Upper lobe of left lung (tissue), 6 donors: ENCODE data around the gene SPATA6L. TPM values are rescaled to one million over a fixed set of nuclear protein-coding genes. Genes with fewer than 3 reads are reported as not detected.
A peak's percentile ranks its signal among the peaks of the same experiment; 100 is the strongest.

Experiments
- ATAC-seq, 2 donors: fragments of 200-7000 bp; cut with Tn5 transposase; one replicate each; pipeline ENCODE4 v1.9.1; 2022; ENCODE audit warnings: mild to moderate bottlenecking in 2 of 2, moderate library complexity in 2 of 2; ENCODE audit not compliant: low FRiP score in 2 of 2
- DNase-seq, 2 donors: peaks; one replicate each; pipeline ENCODE4 v3.0.0-alpha.2; 2019 to 2020
- H3K27ac ChIP-seq, 4 donors: fragments of 200-600 bp; sonication (generic); one replicate each; pipeline ENCODE4 v1.5.1; 2016 to 2019
- H3K27me3 ChIP-seq, 4 donors: fragments of 200-600 bp; sonication (generic); one replicate each; pipeline ENCODE4 v1.5.1; 2017 to 2019
- H3K36me3 ChIP-seq, 4 donors: fragments of 200-600 bp; sonication (generic); one replicate each; pipeline ENCODE4 v1.5.1; 2016 to 2019
- H3K4me1 ChIP-seq, 4 donors: fragments of 200-600 bp; sonication (generic); one replicate each; pipeline ENCODE4 v1.5.1; 2018 to 2019
- H3K4me3 ChIP-seq, 4 donors: fragments of 200-600 bp; sonication (generic); one replicate each; pipeline ENCODE4 v1.5.1; 2017 to 2019; ENCODE audit warnings: mild to moderate bottlenecking in 2 of 4, moderate library complexity in 1 of 4
- H3K9me3 ChIP-seq, 4 donors: fragments of 200-600 bp; sonication (generic); one replicate each; pipeline ENCODE4 v1.5.1; 2018 to 2019
- CTCF ChIP-seq, 6 experiments: fragments of 450-650 bp in 4 of 6; fragments of 200-600 bp in 2 of 6; sonication (generic) in 2 of 6; IDR thresholded peaks; one replicate each; pipeline ENCODE4 v1.5.1; 2016 to 2019; ENCODE audit warnings: antibody characterized with exemption in 6 of 6
- EP300 ChIP-seq, 4 donors: sonication (generic); formaldehyde crosslinking; IDR thresholded peaks; one replicate each; pipeline ENCODE4 v1.5.1; 2017; ENCODE audit warnings: antibody characterized with exemption in 4 of 4, control low read depth in 2 of 4
- POLR2A ChIP-seq, 4 donors: fragments of 450-650 bp; IDR thresholded peaks; one replicate each; pipeline ENCODE4 v1.5.1; 2016 to 2017; ENCODE audit warnings: antibody characterized with exemption in 4 of 4, mild to moderate bottlenecking in 2 of 4
- POLR2AphosphoS5 ChIP-seq, 2 donors: sonication (generic); formaldehyde crosslinking; IDR thresholded peaks; one replicate each; pipeline ENCODE4 v1.5.1; 2017; ENCODE audit warnings: antibody characterized with exemption in 2 of 2
- WGBS, 2 donors: methylation state at CpG; one replicate each; pipeline ENCODE4 v1.1.5; 2017 to 2018; 5-methylcytosine and 5-hydroxymethylcytosine counted together
- total RNA-seq, 6 donors: library from RNA; depleted of rRNA in 4 of 6; stranded (reverse); fragments of >200 nt in 4 of 6; gene quantifications; one replicate each; pipeline versions ENCODE4 v1.1.0 to v1.2.1, GENCODE V29; 2016 to 2021
- donor health status: DM: no; HTN: no; CAD: no; lungs with moderate emphysema.
- donor health status: DM: no; HTN: yes; CAD: no; lungs with severe emphysema.

Gene SPATA6L
- total RNA-seq, 6 donors from 2014 or later: 7.4 to 38.4 (median 13.8) TPM

- Histone ChIP-seq H3K9me3 (no peaks in the 10 kb centered on the region), H3K36me3 (no peaks in the 10 kb centered on the region), H3K4me3 (no peak overlapping the region), H3K27me3 (no peaks in the 10 kb centered on the region), H3K4me1 (peaks cover 9 to 20% (median 18%) of the 10 kb centered on the region in 4 donors), H3K27ac (no peak overlapping the region)
- ATAC-seq (no peak), DNase-seq (no peak)
- 92 to 95% methylated on average over 4 of the region's 4 CpGs for WGBS, 2 donors
- TF ChIP-seq CTCF (IDR thresholded peaks at IDR 0.05) (no peak), EP300 (IDR thresholded peaks at IDR 0.05) (no peak), POLR2AphosphoS5 (IDR thresholded peaks at IDR 0.05) (no peak), POLR2A (IDR thresholded peaks at IDR 0.05) (no peak)
These were observed 71.7 kb downstream of the SPATA6L start for GRCh38 chr9:4594545-4594944.

- Histone ChIP-seq H3K27ac (no peak overlapping the region), H3K4me3 (no peak overlapping the region), H3K9me3 (no peaks in the 10 kb centered on the region), H3K36me3 (no peaks in the 10 kb centered on the region), H3K4me1 (peaks cover 9 to 24% (median 20%) of the 10 kb centered on the region in 4 donors), H3K27me3 (no peaks in the 10 kb centered on the region)
- ATAC-seq (no peak), DNase-seq (no peak)
- 77 to 79% methylated on average over 1 of the region's 1 CpG for WGBS, 2 donors
- TF ChIP-seq POLR2AphosphoS5 (IDR thresholded peaks at IDR 0.05) (no peak), POLR2A (IDR thresholded peaks at IDR 0.05) (no peak)
These were observed 73.4 kb downstream of the SPATA6L start for GRCh38 chr9:4592886-4593285.

GRCh38 chr9:4592295-4592694, 74.0 kb downstream of the SPATA6L start:
- H3K27me3 ChIP-seq: no peaks in the 10 kb centered on the region
- DNase-seq (no peak), ATAC-seq (no peak)
- no peak for TF ChIP-seq POLR2AphosphoS5 (IDR thresholded peaks at IDR 0.05)
- WGBS, 2 donors: 53 to 64% methylated on average over 3 of the region's 3 CpGs
- peaks cover 9 to 24% (median 20%) of the 10 kb centered on the region in 4 donors for H3K4me1 ChIP-seq
- H3K9me3 ChIP-seq: no peaks in the 10 kb centered on the region
- no peak overlapping the region for H3K27ac ChIP-seq
- no peaks in the 10 kb centered on the region for H3K36me3 ChIP-seq
- H3K4me3 ChIP-seq: no peak overlapping the region

- WGBS, 2 donors: 40 to 46% methylated on average over 4 of the region's 4 CpGs
- Histone ChIP-seq H3K27me3 (no peaks in the 10 kb centered on the region), H3K36me3 (no peaks in the 10 kb centered on the region), H3K4me3 (no peak overlapping the region), H3K27ac (peak overlapping the region in 1 of 4 donors; percentile 29), H3K4me1 (peaks cover 8 to 19% (median 15%) of the 10 kb centered on the region in 4 donors), H3K9me3 (no peaks in the 10 kb centered on the region)
- TF ChIP-seq POLR2A (IDR thresholded peaks at IDR 0.05): no peak
- TF ChIP-seq CTCF (IDR thresholded peaks at IDR 0.05): no peak
- TF ChIP-seq EP300 (IDR thresholded peaks at IDR 0.05): no peak
- TF ChIP-seq POLR2AphosphoS5 (IDR thresholded peaks at IDR 0.05): no peak
- ATAC-seq (peak in 1 of 2 donors; percentile 36), DNase-seq (no peak)
These were observed 75.2 kb downstream of the SPATA6L start for GRCh38 chr9:4591123-4591500.

GRCh38 chr9:4590430-4591122, 75.7 kb downstream of the SPATA6L start:
- TF ChIP-seq CTCF (IDR thresholded peaks at IDR 0.05): no peak
- no peak for TF ChIP-seq POLR2A (IDR thresholded peaks at IDR 0.05)
- TF ChIP-seq EP300 (IDR thresholded peaks at IDR 0.05): no peak
- TF ChIP-seq POLR2AphosphoS5 (IDR thresholded peaks at IDR 0.05): no peak
- DNase-seq: peak; percentile 20 to 36
- ATAC-seq: peak in 1 of 2 donors; percentile 49

GRCh38 chr9:4588721-4589120, 77.6 kb downstream of the SPATA6L start:
- no peak for ATAC-seq
- H3K27ac ChIP-seq: no peak overlapping the region

More at GRCh38 chr9:4590430-4591122, 75.7 kb downstream of the SPATA6L start:
- H3K4me3 ChIP-seq: no peak overlapping the region
- no peaks in the 10 kb centered on the region for H3K27me3 ChIP-seq
- 55 to 66% methylated on average over 8 of the region's 8 CpGs for WGBS, 2 donors
- H3K36me3 ChIP-seq: no peaks in the 10 kb centered on the region
- H3K9me3 ChIP-seq: no peaks in the 10 kb centered on the region
- peak overlapping the region in 2 of 4 donors; percentile 13 to 29 for H3K27ac ChIP-seq
- peaks cover 3 to 16% (median 12%) of the 10 kb centered on the region in 4 donors for H3K4me1 ChIP-seq

More at GRCh38 chr9:4588721-4589120, 77.6 kb downstream of the SPATA6L start:
- H3K27me3 ChIP-seq: no peaks in the 10 kb centered on the region
- H3K9me3 ChIP-seq: no peaks in the 10 kb centered on the region
- no peak for DNase-seq
- 52 to 58% methylated on average over 2 of the region's 2 CpGs for WGBS, 2 donors
- no peak for TF ChIP-seq POLR2AphosphoS5 (IDR thresholded peaks at IDR 0.05)
- TF ChIP-seq POLR2A (IDR thresholded peaks at IDR 0.05): no peak
- no peak for TF ChIP-seq CTCF (IDR thresholded peaks at IDR 0.05)
- no peak for TF ChIP-seq EP300 (IDR thresholded peaks at IDR 0.05)
- H3K4me1 ChIP-seq: peaks cover 3 to 16% (median 12%) of the 10 kb centered on the region in 4 donors
- peaks cover 0 to 14% (median 0%) of the 10 kb centered on the region in 4 donors for H3K36me3 ChIP-seq
- H3K4me3 ChIP-seq: no peak overlapping the region
